Neural cell (in vitro differentiated cells): ENCODE data around the gene DHCR24.

Experiments
- CTCF ChIP-seq: fragments of 450-650 bp; IDR thresholded peaks from 2 replicates; pipeline ENCODE4 v1.5.1; 2014; ENCODE audit warnings: antibody characterized with exemption, mild to moderate bottlenecking, moderate library complexity; ENCODE audit not compliant: poor library complexity, severe bottlenecking
- EZH2 ChIP-seq: fragments of 200-600, 300-800 bp; shearing (Covaris generic), sonication (generic); IDR thresholded peaks from 2 replicates; pipeline ENCODE4 v1.6.1; 2014; ENCODE audit warnings: antibody characterized with exemption, low read length, borderline replicate concordance, mild to moderate bottlenecking; ENCODE audit not compliant: insufficient read depth, poor library complexity, severe bottlenecking
- RAD21 ChIP-seq: fragments of 450-650 bp; conservative IDR thresholded peaks from 2 replicates; pipeline ENCODE4 v1.6.1; 2014; ENCODE audit warnings: antibody characterized with exemption, mild to moderate bottlenecking, moderate library complexity

GRCh38 chr1:54857141-54857540 lies 29.9 kb downstream of the DHCR24 start:
- TF ChIP-seq CTCF (no peak), EZH2 (no peak), RAD21 (no peak)
